K562 (cell line): ENCODE data around the gene PPIL1. TPM values are rescaled to one million over a fixed set of nuclear protein-coding genes. Genes with fewer than 3 reads are reported as not detected.

Experiments used
- ATAC-seq: fragments of 200-7000 bp; cut with Tn5 transposase; 3 replicates; pipeline ENCODE4 v1.9.1; 2020; ENCODE audit warnings: moderate library complexity
- BruUV-seq: library from RNA; stranded (reverse); fragments of 400-500 nt; replicated peaks from 2 replicates; lab custom pipeline; 2021; lab: Mats Ljungman, UMichigan
- CTCF ChIA-PET: fragments of 300-600 bp; formaldehyde crosslinking; extraction: SDS; loops from one replicate; lab custom pipeline; 2021; ENCODE audit warnings: low intra/inter-chr PET ratio; lab: Yijun Ruan, JAX
- POLR2A ChIA-PET: fragments of 300-600, 350-650 bp; sonication (Branson Sonifier 250); formaldehyde crosslinking; extraction: SDS; loops from one replicate; lab custom pipeline; 2021; ENCODE audit warnings: antibody characterized with exemption, inconsistent platforms; lab: Yijun Ruan, JAX
- DNase-seq, 4 experiments: peaks; one replicate each; pipeline versions ENCODE4 v3.0.0 to v3.0.0-alpha.2; 2011 to 2018; ENCODE audit warnings: low spot score in 3 of 4, mixed read lengths in 3 of 4; ENCODE audit errors: extremely low read depth in 1 of 4
- FAIRE-seq: peaks from 2 replicates; lab custom pipeline; 2011; peaks lifted over from hg19 to GRCh38; lab: Jason Lieb, UNC
- H2AFZ ChIP-seq: 2 replicates; pipeline ENCODE4 v1.6.0; 2011; ENCODE audit warnings: low read depth, low read length, control low read depth, inconsistent platforms
- H3K27ac ChIP-seq: fragments of 200-600 bp; 3 replicates; pipeline ENCODE4 v1.8.0; 2011; ENCODE audit warnings: low read depth, mild to moderate bottlenecking, control low read depth, inconsistent platforms, low read length, moderate library complexity, mixed read lengths; ENCODE audit errors: extremely low read depth
- H3K27me3 ChIP-seq, 2 experiments: fragments of 300-600 bp in 1 of 2; 2 replicates in 1 of 2; 3 replicates in 1 of 2; pipeline versions ENCODE4 v1.6.0 to v1.8.0; 2011; ENCODE audit warnings: inconsistent platforms in 2 of 2, low read length in 2 of 2, mild to moderate bottlenecking in 1 of 2, mixed read lengths in 1 of 2, moderate library complexity in 1 of 2; ENCODE audit not compliant: control insufficient read depth in 2 of 2, insufficient read depth in 2 of 2
- H3K36me3 ChIP-seq: fragments of 300-600 bp; 3 replicates; pipeline ENCODE4 v1.8.0; 2011; ENCODE audit warnings: mild to moderate bottlenecking, low read length, inconsistent platforms; ENCODE audit not compliant: control insufficient read depth, insufficient read depth
- H3K4me1 ChIP-seq, 2 experiments: fragments of 200-600 bp in 1 of 2; replicated peaks in 1 of 2; 2 replicates in 1 of 2; 3 replicates in 1 of 2; pipeline versions ENCODE4 v1.5.1 to v1.8.0; 2011; ENCODE audit warnings: inconsistent platforms in 2 of 2, low read length in 2 of 2, mild to moderate bottlenecking in 1 of 2, mixed read lengths in 1 of 2, moderate library complexity in 1 of 2; ENCODE audit not compliant: control insufficient read depth in 2 of 2, insufficient read depth in 2 of 2
- H3K4me2 ChIP-seq: 2 replicates; pipeline ENCODE4 v1.6.1; 2011; ENCODE audit warnings: low read length, control low read depth, inconsistent platforms, mixed read lengths; ENCODE audit not compliant: insufficient read depth
- H3K4me3 ChIP-seq: fragments of 200-600 bp; sonication (generic), shearing (Covaris generic); 2 replicates; pipeline ENCODE4 v1.5.1; 2016; ENCODE audit warnings: control low read depth, inconsistent platforms
- H3K79me2 ChIP-seq: fragments of 200-600 bp; 3 replicates; pipeline ENCODE4 v1.8.0; 2011; ENCODE audit warnings: low read length, inconsistent platforms; ENCODE audit not compliant: control insufficient read depth, insufficient read depth
- H3K9ac ChIP-seq, 2 experiments: 2 replicates each; pipeline versions ENCODE4 v1.6.0 to v1.6.1; 2011; ENCODE audit warnings: low read depth in 2 of 2, low read length in 2 of 2, control low read depth in 1 of 2, inconsistent platforms in 1 of 2, mild to moderate bottlenecking in 1 of 2, mixed read lengths in 1 of 2; ENCODE audit not compliant: insufficient read depth in 1 of 2
- H3K9me1 ChIP-seq: one replicate; pipeline ENCODE4 v1.6.0; 2011; ENCODE audit warnings: inconsistent platforms, mild to moderate bottlenecking, low read length, moderate library complexity; ENCODE audit not compliant: control insufficient read depth, insufficient read depth
- H3K9me3 ChIP-seq: replicated peaks from 2 replicates; pipeline ENCODE4 v1.5.1; 2011; ENCODE audit warnings: low read depth, low read length, inconsistent platforms; ENCODE audit not compliant: control insufficient read depth, insufficient read depth
- H4K20me1 ChIP-seq: replicated peaks from 2 replicates; pipeline ENCODE4 v1.6.1; 2011; ENCODE audit warnings: low read length, inconsistent platforms, mixed read lengths; ENCODE audit not compliant: control insufficient read depth, insufficient read depth
- MYBL2 ChIP-seq, 2 experiments: fragments of 450-650 bp in 1 of 2; sonication (generic) in 1 of 2; formaldehyde crosslinking in 1 of 2; IDR thresholded peaks; 2 replicates each; pipeline versions ENCODE4 v1.6.1 to v1.8.1; 2017 to 2022; ENCODE audit warnings: borderline replicate concordance in 1 of 2, inconsistent platforms in 1 of 2, low read depth in 1 of 2, mild to moderate bottlenecking in 1 of 2, missing genetic modification reagents in 1 of 2, moderate library complexity in 1 of 2
- POLR2AphosphoS5 ChIP-seq: IDR thresholded peaks from 2 replicates; pipeline ENCODE4 v1.6.1; 2011; ENCODE audit warnings: mild to moderate bottlenecking, low read depth, low read length, moderate library complexity; ENCODE audit not compliant: control insufficient read depth, insufficient read depth
- TBL1XR1 ChIP-seq, 2 experiments: IDR thresholded peaks; 2 replicates each; pipeline ENCODE4 v1.6.1; 2012; ENCODE audit warnings: improper control_type of control experiment in 2 of 2, low read length in 2 of 2, mild to moderate bottlenecking in 1 of 2
- ZBTB26 ChIP-seq: fragments of 450-650 bp; formaldehyde crosslinking; IDR thresholded peaks from 2 replicates; pipeline ENCODE4 v1.4.0; 2022; ENCODE audit warnings: missing genetic modification characterization
- ZBTB33 ChIP-seq: sonication (generic); formaldehyde crosslinking; IDR thresholded peaks from 2 replicates; pipeline ENCODE4 v1.8.1; 2023; ENCODE audit warnings: mild to moderate bottlenecking, missing genetic modification reagents
- ZEB2 ChIP-seq: fragments of 450-650 bp; IDR thresholded peaks from 2 replicates; pipeline ENCODE4 v1.6.1; 2016
- WGBS: fragments of 100-300 bp; shearing (Covaris generic); methylation state at CpG from one replicate; pipeline ENCODE4 v1.1.6; 2016; ENCODE audit warnings: low coverage, mixed read lengths; ENCODE audit not compliant: insufficient coverage; ENCODE audit errors: missing lambda C conversion rate; 5-methylcytosine and 5-hydroxymethylcytosine counted together
- in situ Hi-C: fragments of 300-500 bp; cut with MboI; formaldehyde crosslinking; loops from 4 replicates; pipeline ENCODE4 v1.15.0; 2018; ENCODE audit warnings: inconsistent platforms, mixed read lengths
- intact Hi-C: fragments of 100-400 bp; cut with micrococcal nuclease; formaldehyde crosslinking; loops from 2 replicates; pipeline ENCODE4 v1.14.2; 2022
- polyA plus RNA-seq, 8 experiments: library from polyadenylated mRNA; depleted of rRNA in 4 of 8; stranded (reverse) in 5 of 8; unstranded in 3 of 8; fragments of >200 nt; fragmentation: Nextera tagmentation in 2 of 8; fragmentation: Illumina TruSeq in 1 of 8; extraction: Ambion mirVana in 2 of 8; extraction: Trizol in 1 of 8; gene quantifications; 2 replicates each; pipeline versions ENCODE4 v1.2.1 to v1.2.3, GENCODE V29; 2011 to 2014; ENCODE audit warnings: inconsistent platforms in 1 of 8, missing spikeins in 1 of 8
- total RNA-seq, 7 experiments: library from RNA; depleted of rRNA in 6 of 7; stranded (reverse); fragments of >200 nt in 6 of 7; fragmentation: Illumina TruSeq in 2 of 7; extraction: Trizol in 2 of 7; gene quantifications; 2 replicates each; pipeline versions ENCODE4 v1.2.1 to v1.2.3, GENCODE V29; 2011 to 2021; ENCODE audit warnings: low replicate concordance in 1 of 7

PPIL1 gene
- total and polyA plus RNA-seq, 9 of the 15 experiments (the other 6 are each of a cell fraction or from before 2014, with no cell fraction given) = 65.8 to 205 (median 130) TPM

- Histone ChIP-seq H3K4me3 (no peak overlapping the region), H3K4me2 (no peak overlapping the region), H3K36me3 (peaks cover 92% of the 10 kb centered on the region), H3K9me3 (no peaks in the 10 kb centered on the region), H3K27me3 (no peaks in the 10 kb centered on the region), H2AFZ (no peak overlapping the region), H3K79me2 (no peaks in the 10 kb centered on the region), H3K9me1 (no peaks in the 10 kb centered on the region), H3K4me1 (peaks cover 0 to 10% of the 10 kb centered on the region in 2 experiments; a peak in 3 of 5 replicates), H3K27ac (no peak overlapping the region), H3K9ac (0 out of 4 replicates have a peak overlapping the region, but pooled peaks of 1 of the 2 experiments have one; percentile 21), H4K20me1 (0 out of 2 replicates have a peak, but pooled peaks cover 3% of the 10 kb centered on the region)
- WGBS = 63% methylated on average over 8 of the region's 8 CpGs
- ChIA-PET CTCF (no interaction called here), POLR2A (interaction anchor here (1.4 kb wide), 1 partner anchor 15 kb away, joined by 5 read pairs; no protein-coding TSS in a partner anchor)
- DNase-seq (no peak), FAIRE-seq (no peak), ATAC-seq (peak; percentile 32; the same call in 2 of the 3 replicates)
- in situ Hi-C loops = no loop called here
- TF ChIP-seq TBL1XR1 (IDR thresholded peaks at IDR 0.05; ENCODE audit: low read length in 2 of 2) (no peak), ZBTB33 (CRISPR knock-in tag) (peak; percentile 92), ZEB2 (no peak), MYBL2 (IDR thresholded peaks at IDR 0.05; ENCODE audit: low read depth) (no peak), MYBL2 (CRISPR knock-in tag; IDR thresholded peaks at IDR 0.05; ENCODE audit: borderline replicate concordance) (no peak), POLR2AphosphoS5 (no peak), ZBTB26 (CRISPR knock-in tag) (no peak)
- intact Hi-C loops = loop anchor here (10.0 kb wide), 1 partner anchor 102 kb away; no protein-coding TSS in a partner anchor
- BruUV-seq = no TSS peak
These were observed 38.0 kb upstream of the PPIL1 start for GRCh38 chr6:36912586-36912985.
